Lower leg skin (tissue), 3 donors: ENCODE measurements around the gene CD83.

Source experiments
- POLR2A ChIP-seq, 2 donors: fragments of 450-650 bp; IDR thresholded peaks; one replicate each; pipeline ENCODE4 v1.6.1; 2016 to 2017; ENCODE audit warnings: antibody characterized with exemption in 2 of 2, mild to moderate bottlenecking in 1 of 2, moderate library complexity in 1 of 2
- TF ChIP-seq, protein P1 (sequence below), 3 donors: fragments of 450-650 bp; IDR thresholded peaks; one replicate each; pipeline ENCODE4 v1.5.1; 2016; ENCODE audit warnings: antibody characterized with exemption in 3 of 3, mild to moderate bottlenecking in 3 of 3, moderate library complexity in 2 of 3

DNA sequence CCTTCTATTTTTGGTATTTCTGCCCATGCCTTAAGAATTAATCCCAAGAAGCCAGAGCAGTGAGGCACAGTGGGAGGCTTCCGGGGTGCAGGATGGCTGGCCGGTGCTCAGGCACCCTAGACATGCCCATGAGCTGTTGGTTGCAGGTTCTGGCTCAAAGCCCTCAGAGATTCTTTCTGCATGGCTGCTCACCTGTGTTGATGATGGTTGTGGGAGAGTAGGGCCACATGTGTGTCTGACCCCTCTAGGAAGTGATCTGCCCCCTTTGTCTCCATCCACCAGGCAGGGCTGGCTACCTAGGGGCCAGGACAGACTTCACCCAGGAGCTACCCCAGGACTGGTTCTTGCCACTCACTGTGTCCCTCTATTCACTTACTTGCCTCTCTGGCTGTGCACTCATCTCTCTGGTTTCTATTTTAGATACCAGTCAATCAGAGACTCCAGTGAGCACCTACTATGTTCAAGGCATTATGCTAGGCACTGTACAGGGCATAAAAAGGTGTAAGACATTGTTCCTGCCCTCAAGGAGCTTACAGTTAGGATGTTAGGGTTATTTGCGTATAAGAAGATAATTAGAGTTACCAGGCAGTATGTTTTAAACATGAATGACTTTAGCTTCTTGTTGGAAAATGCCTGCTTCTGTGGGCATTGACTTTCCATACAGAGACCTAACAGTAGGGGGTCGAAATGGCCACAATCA is 16.8 kb downstream of the CD83 start:
- TF ChIP-seq, protein P1, sequence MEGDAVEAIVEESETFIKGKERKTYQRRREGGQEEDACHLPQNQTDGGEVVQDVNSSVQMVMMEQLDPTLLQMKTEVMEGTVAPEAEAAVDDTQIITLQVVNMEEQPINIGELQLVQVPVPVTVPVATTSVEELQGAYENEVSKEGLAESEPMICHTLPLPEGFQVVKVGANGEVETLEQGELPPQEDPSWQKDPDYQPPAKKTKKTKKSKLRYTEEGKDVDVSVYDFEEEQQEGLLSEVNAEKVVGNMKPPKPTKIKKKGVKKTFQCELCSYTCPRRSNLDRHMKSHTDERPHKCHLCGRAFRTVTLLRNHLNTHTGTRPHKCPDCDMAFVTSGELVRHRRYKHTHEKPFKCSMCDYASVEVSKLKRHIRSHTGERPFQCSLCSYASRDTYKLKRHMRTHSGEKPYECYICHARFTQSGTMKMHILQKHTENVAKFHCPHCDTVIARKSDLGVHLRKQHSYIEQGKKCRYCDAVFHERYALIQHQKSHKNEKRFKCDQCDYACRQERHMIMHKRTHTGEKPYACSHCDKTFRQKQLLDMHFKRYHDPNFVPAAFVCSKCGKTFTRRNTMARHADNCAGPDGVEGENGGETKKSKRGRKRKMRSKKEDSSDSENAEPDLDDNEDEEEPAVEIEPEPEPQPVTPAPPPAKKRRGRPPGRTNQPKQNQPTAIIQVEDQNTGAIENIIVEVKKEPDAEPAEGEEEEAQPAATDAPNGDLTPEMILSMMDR (IDR thresholded peaks at IDR 0.05) = no peak
- TF ChIP-seq POLR2A (IDR thresholded peaks at IDR 0.05) = no peak
